ENCODE data around the gene TRIOBP.

DNA sequence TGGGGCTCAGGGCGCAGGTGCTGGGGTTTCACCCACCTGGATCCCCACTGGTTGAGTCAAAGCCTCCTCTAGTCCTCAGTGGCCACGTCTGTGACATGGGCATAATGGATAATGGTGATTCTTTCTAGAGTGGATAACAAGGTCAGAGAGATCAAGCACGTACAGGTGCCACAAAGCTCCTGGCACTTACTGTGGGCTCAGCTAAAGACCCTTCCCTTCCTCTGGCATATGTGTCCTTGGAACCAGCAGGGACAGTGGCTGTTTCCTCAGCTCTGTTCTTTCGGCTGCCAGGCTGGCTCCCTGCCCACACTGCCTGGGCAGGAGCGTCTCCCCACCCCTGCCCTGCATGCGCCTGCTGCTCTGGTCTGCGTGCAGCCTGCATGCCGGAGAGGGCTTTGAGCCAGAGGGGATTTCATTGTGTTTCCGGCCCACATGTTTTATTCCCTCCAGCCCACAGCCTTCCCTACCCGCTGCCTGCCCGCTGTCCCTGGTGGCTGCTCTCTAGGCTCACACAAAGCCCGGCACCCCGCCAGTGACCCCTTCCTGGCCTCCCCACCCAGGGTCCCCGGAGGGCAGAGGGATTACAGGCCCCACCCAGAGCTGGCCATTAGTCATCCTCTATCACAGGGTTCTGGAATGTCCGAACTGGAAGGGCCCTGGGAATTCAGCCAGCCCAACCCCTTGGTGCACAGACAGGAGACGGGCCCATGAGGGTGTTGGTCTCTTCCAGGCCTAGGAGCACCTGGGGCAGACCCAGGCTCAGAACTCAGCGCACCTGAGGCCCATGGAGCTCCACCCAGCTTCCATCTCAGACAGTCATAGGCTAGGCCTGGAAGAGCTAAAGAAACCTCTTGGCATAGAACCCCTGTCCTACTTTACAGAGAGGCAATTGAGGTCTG lies 55.6 kb downstream of the TRIOBP start:
- TF ChIP-seq, protein P1, sequence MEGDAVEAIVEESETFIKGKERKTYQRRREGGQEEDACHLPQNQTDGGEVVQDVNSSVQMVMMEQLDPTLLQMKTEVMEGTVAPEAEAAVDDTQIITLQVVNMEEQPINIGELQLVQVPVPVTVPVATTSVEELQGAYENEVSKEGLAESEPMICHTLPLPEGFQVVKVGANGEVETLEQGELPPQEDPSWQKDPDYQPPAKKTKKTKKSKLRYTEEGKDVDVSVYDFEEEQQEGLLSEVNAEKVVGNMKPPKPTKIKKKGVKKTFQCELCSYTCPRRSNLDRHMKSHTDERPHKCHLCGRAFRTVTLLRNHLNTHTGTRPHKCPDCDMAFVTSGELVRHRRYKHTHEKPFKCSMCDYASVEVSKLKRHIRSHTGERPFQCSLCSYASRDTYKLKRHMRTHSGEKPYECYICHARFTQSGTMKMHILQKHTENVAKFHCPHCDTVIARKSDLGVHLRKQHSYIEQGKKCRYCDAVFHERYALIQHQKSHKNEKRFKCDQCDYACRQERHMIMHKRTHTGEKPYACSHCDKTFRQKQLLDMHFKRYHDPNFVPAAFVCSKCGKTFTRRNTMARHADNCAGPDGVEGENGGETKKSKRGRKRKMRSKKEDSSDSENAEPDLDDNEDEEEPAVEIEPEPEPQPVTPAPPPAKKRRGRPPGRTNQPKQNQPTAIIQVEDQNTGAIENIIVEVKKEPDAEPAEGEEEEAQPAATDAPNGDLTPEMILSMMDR (conservative IDR thresholded peaks at IDR 0.05; ENCODE audit: low read depth, low read length): no peak
- no peak for TF ChIP-seq EZH2 (IDR thresholded peaks at IDR 0.05; ENCODE audit: borderline replicate concordance, low read depth, low read length, poor library complexity, severe bottlenecking)
